ENCODE results near the gene SLC26A6. TPM values are rescaled to one million over a fixed set of nuclear protein-coding genes. Genes with fewer than 3 reads are reported as not detected.

Gene SLC26A6
- total RNA-seq, 1 experiment from 2014 or later = 36.3 TPM

GRCh38 chr3:48656061-48656840, 21.0 kb upstream of the SLC26A6 start:
- no peaks in the 10 kb centered on the region for H3K27me3 ChIP-seq (ENCODE audit: control insufficient read depth, insufficient read depth, low read length)
- no peaks in the 10 kb centered on the region for H3K4me1 ChIP-seq (ENCODE audit: control insufficient read depth, insufficient read depth, low read length)
- CTCF ChIA-PET = no interaction called here
- ATAC-seq (peak; percentile 88), DNase-seq (ENCODE audit: low read depth, low spot score) (no peak)
- no peaks in the 10 kb centered on the region for H3K9me3 ChIP-seq (ENCODE audit: control insufficient read depth, insufficient read depth, low read depth, low read length)
- H3K27ac ChIP-seq (ENCODE audit: low read length) = 0 out of 2 replicates have a peak overlapping the region, but pooled peaks have one; percentile 17
- in situ Hi-C loops (cut with HindIII; ENCODE audit: low pct_unique_long_range_greater_than_20kb, low sequenced_read_pairs) (no loop called here), intact Hi-C loops (cut with micrococcal nuclease; ENCODE audit: unreplicated experiment) (no loop called here)
- TF ChIP-seq, protein P1, sequence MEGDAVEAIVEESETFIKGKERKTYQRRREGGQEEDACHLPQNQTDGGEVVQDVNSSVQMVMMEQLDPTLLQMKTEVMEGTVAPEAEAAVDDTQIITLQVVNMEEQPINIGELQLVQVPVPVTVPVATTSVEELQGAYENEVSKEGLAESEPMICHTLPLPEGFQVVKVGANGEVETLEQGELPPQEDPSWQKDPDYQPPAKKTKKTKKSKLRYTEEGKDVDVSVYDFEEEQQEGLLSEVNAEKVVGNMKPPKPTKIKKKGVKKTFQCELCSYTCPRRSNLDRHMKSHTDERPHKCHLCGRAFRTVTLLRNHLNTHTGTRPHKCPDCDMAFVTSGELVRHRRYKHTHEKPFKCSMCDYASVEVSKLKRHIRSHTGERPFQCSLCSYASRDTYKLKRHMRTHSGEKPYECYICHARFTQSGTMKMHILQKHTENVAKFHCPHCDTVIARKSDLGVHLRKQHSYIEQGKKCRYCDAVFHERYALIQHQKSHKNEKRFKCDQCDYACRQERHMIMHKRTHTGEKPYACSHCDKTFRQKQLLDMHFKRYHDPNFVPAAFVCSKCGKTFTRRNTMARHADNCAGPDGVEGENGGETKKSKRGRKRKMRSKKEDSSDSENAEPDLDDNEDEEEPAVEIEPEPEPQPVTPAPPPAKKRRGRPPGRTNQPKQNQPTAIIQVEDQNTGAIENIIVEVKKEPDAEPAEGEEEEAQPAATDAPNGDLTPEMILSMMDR (IDR thresholded peaks at IDR 0.05) = peak; percentile 82
- TF ChIP-seq TCF7L2 (IDR thresholded peaks at IDR 0.05; ENCODE audit: low read depth, low read length) = no peak
- no peak for TF ChIP-seq REST (IDR thresholded peaks at IDR 0.05; ENCODE audit: insufficient read depth in 1 of 2, low read depth in 2 of 2, low read length in 1 of 2)
- no peak for TF ChIP-seq SIN3A (IDR thresholded peaks at IDR 0.05; ENCODE audit: borderline replicate concordance, insufficient read depth, low read depth, low read length)
- 0 out of 2 replicates have a peak, but pooled peaks have one; percentile 24 for TF ChIP-seq POLR2AphosphoS5 (IDR thresholded peaks at IDR 0.05; ENCODE audit: low read depth, low read length)
- POLR2A ChIA-PET = no interaction called here
- H3K4me3 ChIP-seq (ENCODE audit: low read depth in 2 of 2, low read length in 2 of 2) = peak overlapping the region; percentile 29 to 30
- no peaks in the 10 kb centered on the region for H3K36me3 ChIP-seq (ENCODE audit: control insufficient read depth, insufficient read depth, low read length)
- BruUV-seq (replicated peaks) = no TSS peak

DNA sequence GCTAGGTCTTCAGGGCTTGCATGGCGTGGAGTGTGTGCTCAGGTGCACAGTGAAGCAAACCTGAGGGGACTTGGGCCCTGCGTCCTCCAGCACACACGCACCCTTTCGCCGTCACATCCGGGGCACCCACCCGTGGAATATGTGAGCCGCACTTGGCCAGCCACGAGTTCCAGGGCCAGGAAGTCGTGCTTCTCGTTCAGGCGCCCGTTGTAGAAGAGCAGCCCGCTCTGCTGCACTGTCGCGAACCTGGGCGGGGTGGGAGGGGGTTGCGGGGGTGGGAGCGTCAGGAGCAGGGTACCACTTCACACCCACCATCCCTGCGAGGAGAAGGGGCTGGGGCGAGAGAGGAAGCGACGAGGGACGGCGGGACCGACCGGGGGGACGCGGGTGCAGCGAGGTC, 20.3 kb upstream of the SLC26A6 start:
- ATAC-seq (no peak), DNase-seq (ENCODE audit: low read depth, low spot score) (no peak)
- Histone ChIP-seq H3K4me1 (ENCODE audit: control insufficient read depth, insufficient read depth, low read length) (no peaks in the 10 kb centered on the region), H3K36me3 (ENCODE audit: control insufficient read depth, insufficient read depth, low read length) (no peaks in the 10 kb centered on the region), H3K9me3 (ENCODE audit: control insufficient read depth, insufficient read depth, low read depth, low read length) (no peaks in the 10 kb centered on the region), H3K27ac (ENCODE audit: low read length) (no peak overlapping the region), H3K4me3 (ENCODE audit: low read depth in 2 of 2, low read length in 2 of 2) (no peak overlapping the region; a peak in 2 of 4 replicates), H3K27me3 (ENCODE audit: control insufficient read depth, insufficient read depth, low read length) (no peaks in the 10 kb centered on the region)
- ChIA-PET POLR2A (no interaction called here), CTCF (no interaction called here)
- no TSS peak for BruUV-seq (replicated peaks)
- in situ Hi-C loops (cut with HindIII; ENCODE audit: low pct_unique_long_range_greater_than_20kb, low sequenced_read_pairs) (no loop called here), intact Hi-C loops (cut with micrococcal nuclease; ENCODE audit: unreplicated experiment) (no loop called here)
- no peak for TF ChIP-seq POLR2AphosphoS5 (IDR thresholded peaks at IDR 0.05; ENCODE audit: low read depth, low read length)
- TF ChIP-seq REST (IDR thresholded peaks at IDR 0.05; ENCODE audit: insufficient read depth in 1 of 2, low read depth in 2 of 2, low read length in 1 of 2) = no peak
- no peak for TF ChIP-seq TCF7L2 (IDR thresholded peaks at IDR 0.05; ENCODE audit: low read depth, low read length)
- no peak for TF ChIP-seq SIN3A (IDR thresholded peaks at IDR 0.05; ENCODE audit: borderline replicate concordance, insufficient read depth, low read depth, low read length)
- TF ChIP-seq, protein P1 (IDR thresholded peaks at IDR 0.05) = no peak
